IPS DF 4.7 (cell line): ENCODE data around the gene CPAMD8.
"Not testable (repeated sequence)": the region's sequence is repeated elsewhere in the genome, so short reads cannot be mapped to it uniquely, and the experiment has no call there.

ENCODE experiments used
- DNase-seq: peaks from one replicate; pipeline ENCODE4 v3.0.0-alpha.2; 2013; ENCODE audit warnings: low spot score; ENCODE audit errors: extremely low read depth

The CPAMD8 gene

GRCh38 chr19:16876904-16877361 lies 149.7 kb downstream of the CPAMD8 start:
- DNase-seq: no peak

GRCh38 chr19:16875584-16876555 lies 150.7 kb downstream of the CPAMD8 start:
- no peak for DNase-seq

GRCh38 chr19:16874978-16875299 lies 151.7 kb downstream of the CPAMD8 start:
- not testable (repeated sequence) for DNase-seq

GRCh38 chr19:16874250-16874977 lies 152.2 kb downstream of the CPAMD8 start:
- no peak for DNase-seq

- DNase-seq: no peak
Measured at GRCh38 chr19:16873594-16873993, 153.0 kb downstream of the CPAMD8 start.

GRCh38 chr19:16872728-16873127 lies 153.9 kb downstream of the CPAMD8 start:
- DNase-seq: no peak

- DNase-seq: no peak
Measured at GRCh38 chr19:16871871-16872270, 154.7 kb downstream of the CPAMD8 start.

GRCh38 chr19:16869331-16869972 lies 157.2 kb downstream of the CPAMD8 start:
- no peak for DNase-seq

GRCh38 chr19:16868423-16869130 lies 158.0 kb downstream of the CPAMD8 start:
- no peak for DNase-seq

- no peak for DNase-seq
Measured at GRCh38 chr19:16867211-16867610, 159.4 kb downstream of the CPAMD8 start.

GRCh38 chr19:16862826-16863415 lies 163.7 kb downstream of the CPAMD8 start:
- no peak for DNase-seq

- DNase-seq: no peak
Measured at GRCh38 chr19:16861834-16862233, 164.8 kb downstream of the CPAMD8 start.

- no peak for DNase-seq
Measured at GRCh38 chr19:16861011-16861410, 165.6 kb downstream of the CPAMD8 start.

- DNase-seq: no peak
Measured at GRCh38 chr19:16860118-16860517, 166.5 kb downstream of the CPAMD8 start.

GRCh38 chr19:16859626-16860025 lies 167.0 kb downstream of the CPAMD8 start:
- no peak for DNase-seq

GRCh38 chr19:16856091-16856490 lies 170.5 kb downstream of the CPAMD8 start:
- DNase-seq: no peak

GRCh38 chr19:16853066-16853465 lies 173.5 kb downstream of the CPAMD8 start:
- no peak for DNase-seq

GRCh38 chr19:16851031-16851712 lies 175.4 kb downstream of the CPAMD8 start:
- DNase-seq: no peak

GRCh38 chr19:16850133-16850532 lies 176.5 kb downstream of the CPAMD8 start:
- no peak for DNase-seq

GRCh38 chr19:16849168-16849567 lies 177.4 kb downstream of the CPAMD8 start:
- no peak for DNase-seq
